ENCODE results near the gene TANC1. TPM values are rescaled to one million over a fixed set of nuclear protein-coding genes. Genes with fewer than 3 reads are reported as not detected.

Gene TANC1
- total RNA-seq, 2 donors from 2014 or later = 2.9 to 9.5 TPM

- H3K27me3 ChIP-seq (ENCODE audit: control insufficient read depth, insufficient read depth, low read length, poor library complexity, severe bottlenecking) = no peaks in the 10 kb centered on the region
- DNase-seq = no peak
- no peaks in the 10 kb centered on the region for H3K36me3 Mint-ChIP-seq (ENCODE audit: low read depth)
- no peaks in the 10 kb centered on the region for H3K27me3 Mint-ChIP-seq (ENCODE audit: insufficient read depth)
- H3K4me1 ChIP-seq (ENCODE audit: control insufficient read depth, insufficient read depth, low read length) = no peaks in the 10 kb centered on the region
- H3K9me3 ChIP-seq (ENCODE audit: control insufficient read depth, low read length) = no peaks in the 10 kb centered on the region
- H3K9ac ChIP-seq (ENCODE audit: extremely low read depth, low read length, poor library complexity, severe bottlenecking) = no peak overlapping the region
- 94 to 100% methylated on average over 5 to 9 of the region's 9 CpGs for WGBS, 2 experiments (ENCODE audit: insufficient coverage in 1 of 2, insufficient read length in 1 of 2)
- no peak for TF ChIP-seq CTCF (conservative IDR thresholded peaks at IDR 0.05)
- H3K27ac ChIP-seq (ENCODE audit: low read depth, low read length) = no peak overlapping the region
- H3K4me1 Mint-ChIP-seq = peaks cover 2% of the 10 kb centered on the region
- no peak overlapping the region for H3K4me3 Mint-ChIP-seq
- no peaks in the 10 kb centered on the region for H3K9me3 Mint-ChIP-seq
- peaks cover 12% of the 10 kb centered on the region for H3K36me3 ChIP-seq (ENCODE audit: control insufficient read depth, insufficient read depth, low read length)
- H3K27ac Mint-ChIP-seq = no peak overlapping the region
- no peak overlapping the region for H3K4me3 ChIP-seq (ENCODE audit: low read length)
Observed at GRCh38 chr2:159137511-159138241, 169.2 kb downstream of the TANC1 start.

GRCh38 chr2:159138642-159139182 lies 170.3 kb downstream of the TANC1 start:
- Mint-ChIP-seq H3K36me3 (ENCODE audit: low read depth) (no peaks in the 10 kb centered on the region), H3K9me3 (no peaks in the 10 kb centered on the region), H3K4me3 (no peak overlapping the region), H3K27me3 (ENCODE audit: insufficient read depth) (no peaks in the 10 kb centered on the region), H3K27ac (no peak overlapping the region), H3K4me1 (peaks cover 2% of the 10 kb centered on the region)
- DNase-seq = no peak
- H3K9ac ChIP-seq (ENCODE audit: extremely low read depth, low read length, poor library complexity, severe bottlenecking) = no peak overlapping the region
- H3K36me3 ChIP-seq (ENCODE audit: control insufficient read depth, insufficient read depth, low read length) = peaks cover 12% of the 10 kb centered on the region
- no peak for TF ChIP-seq CTCF (conservative IDR thresholded peaks at IDR 0.05)
- no peak overlapping the region for H3K27ac ChIP-seq (ENCODE audit: low read depth, low read length)
- WGBS, 2 experiments (ENCODE audit: insufficient coverage in 1 of 2, insufficient read length in 1 of 2) = 85% methylated on average over 5 of the region's 5 CpGs
- no peak overlapping the region for H3K4me3 ChIP-seq (ENCODE audit: low read length)
- no peaks in the 10 kb centered on the region for H3K27me3 ChIP-seq (ENCODE audit: control insufficient read depth, insufficient read depth, low read length, poor library complexity, severe bottlenecking)
- no peaks in the 10 kb centered on the region for H3K4me1 ChIP-seq (ENCODE audit: control insufficient read depth, insufficient read depth, low read length)
- no peaks in the 10 kb centered on the region for H3K9me3 ChIP-seq (ENCODE audit: control insufficient read depth, low read length)

GRCh38 chr2:159139216-159139933 lies 170.9 kb downstream of the TANC1 start:
- H3K36me3 ChIP-seq (ENCODE audit: control insufficient read depth, insufficient read depth, low read length) = peaks cover 16% of the 10 kb centered on the region
- H3K4me1 ChIP-seq (ENCODE audit: control insufficient read depth, insufficient read depth, low read length) = no peaks in the 10 kb centered on the region
- H3K9ac ChIP-seq (ENCODE audit: extremely low read depth, low read length, poor library complexity, severe bottlenecking) = no peak overlapping the region
- H3K27me3 ChIP-seq (ENCODE audit: control insufficient read depth, insufficient read depth, low read length, poor library complexity, severe bottlenecking) = no peaks in the 10 kb centered on the region
- no peak for TF ChIP-seq CTCF (conservative IDR thresholded peaks at IDR 0.05)
- Mint-ChIP-seq H3K9me3 (no peaks in the 10 kb centered on the region), H3K4me3 (no peak overlapping the region), H3K27me3 (ENCODE audit: insufficient read depth) (no peaks in the 10 kb centered on the region), H3K4me1 (peaks cover 2% of the 10 kb centered on the region), H3K36me3 (ENCODE audit: low read depth) (no peaks in the 10 kb centered on the region), H3K27ac (no peak overlapping the region)
- H3K4me3 ChIP-seq (ENCODE audit: low read length) = no peak overlapping the region
- H3K9me3 ChIP-seq (ENCODE audit: control insufficient read depth, low read length) = no peaks in the 10 kb centered on the region
- 100% methylated on average over 1 to 4 of the region's 5 CpGs for WGBS, 2 experiments (ENCODE audit: insufficient coverage in 1 of 2, insufficient read length in 1 of 2)
- H3K27ac ChIP-seq (ENCODE audit: low read depth, low read length) = no peak overlapping the region
- DNase-seq = no peak
